Activated T-cell treated with anti-CD3 and anti-CD28 coated beads for 1 hour (primary cell): Measurements from ENCODE around the gene FUCA1.
"Not testable (repeated sequence)": the region's sequence is repeated elsewhere in the genome, so short reads cannot be mapped to it uniquely, and the experiment has no call there.

ENCODE experiments used
- DNase-seq: peaks from one replicate; pipeline ENCODE4 v3.0.0-alpha.2; 2020; ENCODE audit warnings: low read depth

FUCA1 gene

DNA sequence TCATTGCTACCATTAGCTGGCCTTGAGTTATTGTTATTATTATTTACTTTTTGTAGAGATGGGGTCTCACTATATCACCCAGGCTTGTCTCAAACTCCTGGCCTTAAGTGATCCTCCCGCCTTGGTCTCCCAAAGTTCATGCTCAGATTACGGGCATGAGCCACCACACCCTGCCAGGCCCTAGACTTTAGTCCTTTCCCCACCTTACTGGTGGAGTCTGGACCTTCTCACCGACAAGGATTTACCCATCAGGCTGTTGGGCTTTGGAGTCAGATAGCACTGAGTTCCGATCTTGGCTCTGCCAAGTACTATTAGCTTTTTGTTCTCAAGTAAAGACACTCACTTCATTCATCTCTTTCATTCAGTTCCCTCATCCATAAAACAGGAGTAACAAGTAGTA is 27.9 kb upstream of the FUCA1 start:
- no peak for DNase-seq

DNA sequence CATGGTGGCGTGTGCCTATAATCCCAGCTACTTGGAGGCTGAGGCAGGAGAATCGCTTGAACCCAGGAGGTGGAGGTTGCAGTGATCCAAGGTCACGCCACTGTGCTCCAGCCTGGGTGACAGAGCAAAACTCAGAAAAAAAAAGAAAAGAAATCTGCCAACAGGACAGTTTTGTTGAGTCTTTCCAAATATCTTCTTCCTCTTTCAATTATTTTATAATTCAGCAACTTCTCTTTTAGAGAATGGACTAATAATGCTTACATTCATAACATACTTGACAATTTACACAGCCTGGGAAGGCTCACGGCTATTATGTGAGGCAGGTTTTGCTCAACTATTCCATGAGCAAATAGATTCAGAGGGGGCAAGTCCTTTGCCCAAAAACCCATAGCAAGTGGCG is 27.0 kb upstream of the FUCA1 start:
- no peak for DNase-seq

DNA sequence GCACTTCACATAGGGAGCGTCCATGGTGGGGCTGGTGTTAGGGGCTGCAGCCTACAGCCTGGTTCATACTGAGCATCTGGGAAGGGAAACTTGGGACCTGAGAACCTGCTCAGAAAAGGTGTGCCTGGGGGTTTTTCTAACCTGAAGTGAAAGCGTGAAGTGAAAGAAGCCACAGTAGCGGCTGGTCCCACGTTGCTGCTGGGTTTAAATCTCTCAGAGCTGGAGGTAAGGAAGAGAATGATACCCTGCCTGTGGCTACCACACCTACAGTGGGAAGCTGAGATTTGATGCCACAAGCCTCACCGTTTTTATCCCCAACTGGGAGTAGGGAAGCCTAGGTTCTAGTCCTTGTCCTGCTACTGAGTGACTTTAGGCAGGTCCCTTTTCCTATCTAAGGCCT is 21.0 kb upstream of the FUCA1 start:
- no peak for DNase-seq

DNA sequence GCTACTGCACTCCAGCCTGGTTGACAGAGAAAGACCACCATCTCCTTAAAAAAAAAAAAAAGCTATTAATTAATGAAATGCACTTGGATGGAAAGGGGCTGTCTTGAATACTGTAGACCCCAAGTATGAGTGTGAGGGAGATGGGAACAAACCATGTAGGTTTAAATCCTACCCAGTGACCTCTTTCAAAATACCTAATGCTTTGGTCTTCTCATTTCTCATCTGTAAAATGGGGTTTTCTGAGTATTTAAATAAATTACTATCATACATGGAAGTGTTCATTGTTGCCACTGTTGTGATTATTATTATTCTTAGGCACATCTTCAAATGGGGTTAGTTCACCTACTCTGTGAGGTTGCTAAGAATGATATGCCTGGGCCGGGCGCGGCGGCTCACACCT is 17.1 kb upstream of the FUCA1 start:
- no peak for DNase-seq

DNA sequence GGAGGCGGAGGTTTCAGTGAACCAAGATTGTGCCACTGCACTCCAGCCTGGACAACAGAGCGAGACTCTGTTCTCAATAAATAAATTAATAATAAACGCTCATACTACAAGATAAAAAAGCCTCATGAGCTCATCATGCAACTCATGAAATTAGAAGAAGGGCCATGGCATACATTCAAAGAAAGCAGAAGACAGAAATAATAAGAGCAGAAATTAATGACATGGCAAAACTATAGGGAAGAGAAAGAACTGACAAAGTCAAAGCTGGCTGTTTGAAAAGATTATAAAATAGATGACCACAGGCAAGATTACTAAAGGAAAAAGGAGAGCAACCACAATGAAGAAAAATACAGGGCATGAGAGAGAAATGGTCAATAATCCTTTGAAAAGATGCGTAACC is 14.7 kb upstream of the FUCA1 start:
- no peak for DNase-seq

DNA sequence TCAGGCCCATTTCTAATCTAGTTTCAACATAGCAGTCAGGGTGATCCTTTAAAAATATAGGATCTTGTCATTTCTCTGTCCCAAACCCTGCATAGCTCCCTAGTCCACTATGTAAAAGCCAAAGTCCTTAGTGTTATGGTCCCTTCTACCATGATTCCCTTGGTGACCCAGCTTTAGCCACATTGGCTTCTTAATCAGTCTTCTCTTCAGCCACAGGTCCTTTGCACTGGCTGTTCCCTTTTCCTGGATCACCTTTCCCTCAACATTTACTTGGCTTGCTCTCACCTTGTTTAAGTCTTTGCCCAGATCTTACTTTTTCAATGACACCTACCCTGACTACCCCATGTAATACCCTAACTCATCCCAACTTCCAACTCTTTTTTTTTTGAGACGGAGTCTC is 11.7 kb upstream of the FUCA1 start:
- DNase-seq, result no peak

DNA sequence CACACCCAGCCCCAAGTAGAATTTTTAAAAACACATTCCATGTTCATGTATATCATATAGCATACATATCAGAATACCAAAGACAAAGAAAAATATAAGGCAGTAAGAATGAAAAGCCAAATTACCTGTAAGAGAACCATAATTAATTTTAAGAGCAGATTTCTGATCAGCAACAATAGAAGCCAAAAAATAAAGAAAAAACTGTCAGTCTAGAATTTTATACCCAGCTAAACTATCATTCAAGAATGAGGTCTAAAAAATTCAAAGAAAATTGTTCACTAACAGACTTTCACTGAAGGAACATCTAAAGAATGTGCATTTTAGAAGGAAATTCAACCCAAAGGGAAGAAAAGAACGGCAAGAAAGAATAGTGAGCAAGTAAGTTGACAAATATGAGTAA is 10.6 kb upstream of the FUCA1 start:
- DNase-seq, result no peak

DNA sequence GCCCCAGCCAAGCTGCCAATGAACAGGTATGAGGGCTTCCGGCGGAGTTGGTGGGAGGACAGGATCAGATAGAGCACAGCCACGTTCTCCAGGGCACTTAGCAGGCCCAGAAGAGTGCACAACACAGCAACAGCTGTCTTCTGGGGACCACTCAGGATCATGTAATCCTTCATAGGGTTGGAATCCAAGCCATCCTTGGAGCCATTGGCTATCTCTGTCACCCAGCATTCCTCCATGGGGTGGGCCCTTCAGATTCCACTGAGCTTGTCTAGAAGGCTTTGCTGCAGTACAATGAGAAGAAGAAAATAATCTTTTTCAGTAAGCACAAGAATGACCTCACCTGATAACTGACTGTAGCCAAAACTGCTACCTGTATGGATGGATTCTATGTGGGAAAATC is 7.3 kb upstream of the FUCA1 start:
- no peak for DNase-seq

DNA sequence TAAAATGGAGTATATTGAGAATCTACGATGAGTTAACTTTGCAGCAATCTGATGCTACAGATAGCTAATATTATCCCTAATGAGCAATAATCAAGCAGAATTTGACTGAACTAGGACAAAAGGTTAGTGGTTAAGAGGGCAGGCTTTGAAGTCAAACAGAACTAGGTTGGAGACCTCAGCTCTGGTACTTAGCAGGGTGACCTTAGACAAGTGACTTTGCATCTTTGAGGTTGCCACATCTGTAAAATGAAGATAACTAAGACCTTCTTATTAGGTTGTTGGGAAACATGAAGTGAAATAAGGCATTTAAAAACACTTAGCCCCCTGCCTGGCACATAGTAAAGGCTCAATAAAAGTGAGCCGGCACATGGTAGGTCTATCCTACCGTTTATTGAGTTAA is 4.3 kb upstream of the FUCA1 start:
- DNase-seq, result no peak

DNA sequence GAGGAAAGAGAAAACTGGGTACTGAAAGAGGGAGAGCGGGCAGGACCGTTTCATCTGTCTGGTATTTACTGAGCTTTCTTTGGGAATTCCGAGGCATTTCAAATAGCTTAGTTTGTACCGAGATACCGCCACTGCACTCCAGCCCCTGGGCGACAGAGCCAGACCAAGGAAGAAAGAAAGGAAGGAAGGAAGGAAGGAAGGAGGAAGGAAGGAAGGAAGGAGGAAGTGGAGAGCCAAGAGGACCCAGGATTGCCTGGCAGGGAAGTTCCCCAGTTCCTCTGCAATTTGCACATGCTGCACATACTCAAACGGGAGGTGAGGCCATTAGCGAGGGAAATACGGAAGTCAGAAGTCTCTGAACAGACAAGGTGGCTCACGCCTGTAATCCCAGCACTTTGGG is 961 bp upstream of the FUCA1 start:
- no peak for DNase-seq

DNA sequence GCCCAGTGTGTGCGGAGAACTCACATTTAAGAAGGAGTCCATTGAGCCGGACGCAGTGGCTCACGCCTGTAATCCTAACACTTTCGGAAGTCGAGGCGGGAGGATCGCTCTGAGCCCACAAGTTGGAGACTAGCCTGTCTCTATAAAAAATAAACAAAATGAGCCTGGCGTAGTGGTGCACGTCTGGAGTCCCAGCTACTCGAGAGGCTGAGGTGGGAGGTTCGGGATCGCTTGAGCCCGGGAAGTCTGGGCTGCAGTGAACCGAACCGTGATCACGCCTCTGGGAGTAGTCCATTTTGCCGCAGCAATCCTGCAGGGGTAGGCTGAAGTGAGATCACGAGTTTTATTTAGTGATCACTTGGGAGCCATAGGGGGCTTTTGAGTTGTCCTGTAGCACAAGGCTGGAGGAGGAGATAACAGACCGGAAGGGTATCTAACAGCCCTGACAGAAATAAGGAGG is 497 bp upstream of the FUCA1 start:
- DNase-seq, result no peak

DNA sequence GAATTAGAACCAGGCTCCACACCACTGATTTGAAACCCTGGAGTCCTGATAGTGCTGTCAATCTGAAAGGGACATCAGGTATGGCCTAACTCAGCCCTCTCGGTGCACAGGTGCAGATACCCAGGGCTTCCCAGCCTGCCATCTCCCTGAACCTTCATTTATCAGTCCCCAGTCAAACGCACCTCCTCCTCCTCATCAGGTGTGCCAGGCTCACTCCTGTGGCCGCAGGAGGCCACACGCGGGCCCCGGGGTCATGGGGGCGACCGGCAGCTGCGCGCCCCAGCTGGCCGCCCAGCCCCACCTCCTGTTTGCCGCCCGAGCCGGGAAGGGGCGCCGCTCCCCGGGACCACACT is 572 bp downstream of the FUCA1 start:
- DNase-seq, result no peak

DNA sequence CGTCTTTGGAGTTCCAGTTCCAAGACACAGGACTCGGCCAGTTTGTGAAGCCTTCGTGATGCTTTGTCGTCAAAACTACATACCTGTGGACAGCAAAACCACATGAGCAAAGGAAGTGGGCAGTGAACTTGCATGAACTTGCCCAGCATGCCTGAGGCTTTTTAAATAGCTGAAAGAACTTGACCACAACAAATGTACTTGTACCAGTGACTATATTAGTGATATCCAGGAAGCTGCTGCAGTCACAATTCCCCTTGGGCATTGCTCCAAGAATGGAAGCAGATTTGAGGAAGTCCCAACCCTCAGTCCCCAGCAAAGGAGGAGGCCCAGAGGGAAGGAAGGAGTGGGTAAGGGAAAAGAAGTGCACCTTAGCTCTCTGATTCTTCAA is 2.6 kb downstream of the FUCA1 start:
- no peak for DNase-seq

DNA sequence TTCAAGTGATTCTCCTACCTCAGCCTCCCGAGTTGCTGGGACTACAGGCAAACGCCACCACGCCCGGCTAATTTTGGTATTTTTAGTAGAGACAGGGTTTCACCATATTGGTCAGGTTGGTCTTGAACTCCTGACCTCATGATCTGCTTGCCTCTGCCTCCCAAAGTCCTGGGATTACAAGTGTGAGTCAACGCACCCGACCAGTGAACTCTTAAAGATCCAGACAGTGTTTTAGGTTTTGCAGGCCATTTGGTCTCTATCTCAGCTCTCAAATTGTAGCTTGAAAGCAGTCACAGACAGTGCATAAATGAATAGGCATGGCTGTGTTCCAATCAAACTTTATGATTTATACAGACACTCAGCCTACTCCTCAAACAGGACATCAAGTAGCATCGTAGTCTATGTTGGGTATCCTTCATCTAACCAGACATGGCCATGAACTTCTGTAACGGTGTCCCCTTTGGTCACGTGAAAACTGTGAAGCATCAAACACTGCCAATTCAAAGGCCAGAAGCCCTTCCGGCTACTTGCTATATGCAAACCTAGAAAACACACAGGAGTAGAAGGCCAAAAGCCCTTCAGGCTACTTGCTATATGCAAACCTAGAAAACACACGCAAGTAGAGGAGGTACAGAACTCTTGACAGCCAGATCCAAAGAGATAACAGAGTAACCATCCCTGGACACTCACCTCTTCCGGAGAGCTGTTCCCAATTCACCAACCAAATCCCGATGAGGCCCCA is 3.1 kb downstream of the FUCA1 start:
- no peak for DNase-seq

DNA sequence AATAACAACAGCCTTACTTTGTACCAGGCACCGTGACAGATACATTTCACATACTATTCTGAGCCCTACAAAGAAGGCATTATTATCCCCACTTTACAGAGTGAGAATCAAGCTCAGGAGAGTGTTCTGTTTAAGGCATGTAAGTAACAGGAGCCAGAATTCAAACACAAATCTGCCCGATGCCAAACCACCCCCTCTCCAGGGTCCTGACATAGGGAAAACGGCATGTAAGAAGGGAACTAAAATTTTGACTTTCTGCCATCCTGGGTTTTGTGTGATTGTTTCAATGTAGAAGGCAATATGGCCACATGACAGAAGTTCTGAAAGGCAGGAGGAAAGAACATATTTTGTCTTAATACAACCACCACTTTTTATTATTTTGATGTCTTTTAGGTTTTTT is 5.5 kb downstream of the FUCA1 start:
- DNase-seq, result no peak

DNA sequence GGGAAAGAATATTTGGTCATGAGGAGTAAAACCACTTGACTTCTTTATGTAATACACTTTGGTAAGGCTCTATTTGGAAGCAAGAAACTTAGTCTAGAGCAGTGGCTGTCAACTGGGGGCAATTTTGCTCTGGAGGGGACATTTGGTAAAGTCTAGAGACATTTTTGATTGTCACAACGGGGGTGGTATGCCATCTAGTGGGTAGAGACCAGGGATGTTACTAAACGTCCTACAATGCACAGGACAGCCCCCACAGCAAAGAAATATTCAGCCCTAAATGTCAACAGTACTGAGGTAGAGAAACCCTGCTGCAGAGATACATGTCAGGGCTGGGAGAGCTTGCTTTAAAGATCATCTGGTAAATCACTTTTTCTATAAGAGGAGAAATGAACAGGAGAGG is 13.5 kb downstream of the FUCA1 start:
- no peak for DNase-seq

DNA sequence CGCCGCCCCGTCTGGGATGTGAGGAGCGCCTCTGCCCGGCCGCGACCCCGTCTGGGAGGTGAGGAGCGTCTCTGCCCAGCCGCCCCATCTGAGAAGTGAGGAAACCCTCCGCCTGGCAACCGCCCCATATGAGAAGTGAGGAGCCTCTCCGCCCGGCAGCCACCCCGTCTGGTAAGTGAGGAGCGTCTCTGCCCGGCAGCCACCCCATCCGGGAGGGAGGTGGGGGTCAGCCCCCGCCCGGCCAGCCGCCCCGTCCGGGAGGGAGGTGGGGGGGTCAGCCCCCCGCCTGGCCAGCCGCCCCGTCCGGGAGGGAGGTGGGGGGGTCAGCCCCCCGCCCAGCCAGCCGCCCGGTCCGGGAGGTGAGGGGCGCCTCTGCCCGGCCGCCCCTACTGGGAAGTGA is 15.0 kb downstream of the FUCA1 start:
- DNase-seq, result not testable (repeated sequence)

DNA sequence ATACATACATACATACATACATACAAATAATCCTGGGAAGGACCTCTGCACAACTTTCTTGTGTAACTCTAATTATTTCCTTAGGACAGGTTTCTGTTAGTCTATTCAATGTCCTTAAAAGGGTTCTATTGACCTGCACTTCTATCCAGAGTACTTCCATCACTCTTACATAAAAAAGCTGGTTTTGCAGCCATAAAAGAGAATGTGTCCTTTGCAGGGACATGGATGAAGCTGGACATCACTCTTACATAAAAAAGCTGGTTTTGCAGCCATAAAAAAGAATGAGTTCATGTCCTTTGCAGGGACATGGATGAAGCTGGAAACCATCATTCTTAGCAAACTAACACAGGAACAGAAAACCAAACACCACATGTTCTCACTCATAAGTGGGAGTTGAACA is 16.7 kb downstream of the FUCA1 start:
- not testable (repeated sequence) for DNase-seq

DNA sequence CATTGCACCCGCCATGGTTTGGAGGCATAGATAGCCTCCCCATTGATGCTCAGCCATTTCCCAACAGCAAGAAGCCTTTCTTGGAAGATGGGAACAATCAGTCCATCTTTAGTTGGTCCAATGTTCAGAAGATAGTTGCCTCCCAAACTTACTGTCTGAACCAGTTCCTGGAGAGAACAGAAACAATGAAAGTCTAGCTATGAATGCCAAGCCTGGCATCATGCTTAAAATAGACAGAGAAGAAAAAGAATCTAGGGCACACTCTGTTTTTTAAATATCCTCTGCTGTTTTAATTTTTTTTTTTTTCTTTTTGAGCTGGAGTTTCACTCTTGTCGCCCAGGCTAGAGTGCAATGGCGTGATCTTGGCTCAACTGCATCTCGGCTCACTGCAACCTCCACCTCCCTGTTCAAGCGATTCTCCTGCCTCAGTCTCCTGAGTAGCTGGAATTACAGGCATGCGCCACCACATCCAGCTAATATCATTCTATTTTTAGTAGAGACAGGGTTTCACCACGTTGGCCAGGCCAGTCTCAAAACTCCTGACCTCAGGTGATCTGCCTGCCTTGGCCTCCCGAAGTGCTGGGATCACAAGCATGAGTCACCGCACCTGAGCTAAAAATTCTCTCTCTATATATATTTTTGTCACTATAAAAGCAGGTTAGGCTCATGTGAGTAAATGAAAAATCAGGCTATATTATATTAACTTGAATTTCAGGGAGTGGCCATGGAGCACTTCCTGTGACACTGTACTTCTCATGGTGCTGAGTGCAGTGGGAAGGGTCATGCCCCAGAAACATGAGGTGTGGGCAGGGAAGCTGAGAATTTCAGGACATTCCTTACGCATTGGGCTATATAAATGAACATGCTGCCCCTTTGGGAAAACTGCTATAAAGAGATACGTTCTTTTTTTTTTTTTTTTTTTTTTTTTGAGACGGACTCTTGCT is 19.1 kb downstream of the FUCA1 start:
- DNase-seq, result no peak

DNA sequence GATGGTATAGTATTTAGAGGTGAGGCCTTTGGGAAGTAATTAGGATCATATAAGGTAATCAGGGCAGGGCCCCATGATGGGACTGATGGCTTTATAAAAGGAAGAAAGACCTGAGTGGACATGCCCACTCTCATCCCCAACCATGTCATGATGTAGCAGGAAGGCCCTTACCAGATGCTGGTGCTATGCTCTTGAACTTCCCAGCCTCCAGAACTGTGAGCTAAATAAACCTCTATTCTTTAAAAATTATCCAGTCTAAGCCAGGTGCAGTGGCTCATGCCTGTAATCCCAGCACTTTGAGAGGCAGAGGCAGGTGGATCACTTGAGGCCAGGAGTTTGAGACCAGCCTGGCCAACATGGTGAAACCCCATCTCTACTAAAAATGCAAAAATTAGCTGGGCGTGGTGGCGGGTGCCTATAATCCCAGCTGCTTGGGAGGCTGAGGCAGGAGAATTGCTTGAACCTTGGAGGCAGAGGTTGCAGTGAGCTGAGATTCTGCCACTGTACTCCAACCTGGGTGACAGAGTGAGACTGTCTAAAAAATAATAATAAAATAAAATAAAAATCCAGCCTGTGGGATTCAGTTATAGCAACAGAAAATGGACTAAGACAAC is 20.5 kb downstream of the FUCA1 start:
- not testable (repeated sequence) for DNase-seq

DNA sequence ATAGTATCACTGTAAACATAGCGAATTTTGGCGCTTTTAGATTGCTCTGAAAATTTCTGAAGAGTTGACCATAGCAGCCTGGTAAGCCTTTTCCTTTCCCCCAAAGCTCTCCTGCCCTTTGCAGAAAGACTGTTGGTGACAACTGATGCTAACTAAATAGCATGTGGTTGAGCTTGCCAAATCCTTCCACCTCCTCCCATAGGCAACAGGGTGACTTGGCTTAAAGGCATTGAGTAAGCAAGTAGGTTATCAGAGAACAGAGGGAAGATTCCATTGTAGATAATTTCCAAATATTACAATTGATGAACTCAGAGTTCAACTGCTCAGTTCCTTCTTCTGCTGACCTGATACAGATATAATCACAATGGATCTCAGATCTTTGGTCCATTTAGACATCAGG is 22.9 kb downstream of the FUCA1 start:
- DNase-seq, result no peak

DNA sequence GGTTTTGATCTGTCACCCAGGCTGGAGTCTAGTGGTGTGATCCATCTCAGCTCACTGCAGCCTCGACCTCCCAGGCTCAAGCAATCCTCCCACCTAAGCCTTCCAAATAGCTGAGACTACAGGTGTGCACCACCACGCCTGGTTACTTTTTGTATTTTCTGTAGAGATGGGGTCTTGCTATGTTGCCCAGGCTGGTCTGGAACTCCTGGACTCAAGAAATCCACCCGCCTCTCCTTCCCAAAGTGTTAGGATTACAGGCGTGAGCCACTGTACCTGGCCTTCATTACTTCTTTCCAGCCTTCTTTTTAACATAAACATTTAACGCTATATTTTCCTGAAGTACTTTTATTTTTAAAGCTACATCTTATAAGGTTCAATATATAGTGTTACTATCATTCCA is 24.4 kb downstream of the FUCA1 start:
- no peak for DNase-seq

DNA sequence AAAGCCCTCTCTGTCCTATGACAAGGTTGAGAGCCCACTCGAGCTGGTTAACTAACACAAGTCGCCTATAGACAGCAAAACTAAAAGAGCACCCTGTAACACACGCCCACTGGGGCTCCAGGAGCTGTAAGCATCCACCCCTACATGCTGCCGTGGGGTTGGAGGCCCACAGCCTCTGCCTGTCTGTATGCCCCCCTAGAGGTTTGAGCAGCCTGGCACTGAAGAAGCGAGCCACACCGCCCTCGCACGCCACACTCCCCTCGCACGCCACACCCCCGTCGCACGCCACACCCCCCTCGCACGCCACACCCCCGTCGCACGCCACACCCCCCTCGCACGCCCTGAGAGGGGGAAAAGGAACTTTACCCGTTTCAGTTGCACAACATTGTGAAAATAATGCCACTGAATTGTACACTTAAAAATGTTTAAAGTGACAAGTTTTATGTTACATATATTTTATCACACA is 29.7 kb downstream of the FUCA1 start:
- peak; percentile 74 for DNase-seq
